Neural progenitor cell (in vitro differentiated cells): Measurements from ENCODE around the gene GPN1. TPM values are rescaled to one million over a fixed set of nuclear protein-coding genes. Genes with fewer than 3 reads are reported as not detected.
"Not testable (repeated sequence)": the region's sequence is repeated elsewhere in the genome, so short reads cannot be mapped to it uniquely, and the experiment has no call there.

Experiments
- DNase-seq: peaks from one replicate; pipeline ENCODE4 v3.0.0-alpha.2; 2016; ENCODE audit warnings: low spot score
- H2AFZ ChIP-seq: fragments of 200-600 bp; sonication (generic); replicated peaks from 2 replicates; pipeline ENCODE4 v1.6.1; 2016; ENCODE audit warnings: antibody characterized with exemption
- H3F3A ChIP-seq: fragments of 200-600 bp; sonication (generic); 2 replicates; pipeline ENCODE4 v1.6.1; 2016; ENCODE audit warnings: antibody characterized with exemption, low read depth
- H3K27ac ChIP-seq: fragments of 200-600 bp; sonication (generic); 2 replicates; pipeline ENCODE4 v1.5.1; 2016; ENCODE audit warnings: mild to moderate bottlenecking
- H3K27me3 ChIP-seq: fragments of 200-600 bp; sonication (generic); 2 replicates; pipeline ENCODE4 v1.6.1; 2016; ENCODE audit warnings: mild to moderate bottlenecking, moderate library complexity
- H3K36me3 ChIP-seq: fragments of 200-600 bp; sonication (generic); 2 replicates; pipeline ENCODE4 v1.5.1; 2016
- H3K4me1 ChIP-seq: fragments of 200-600 bp; sonication (generic); 2 replicates; pipeline ENCODE4 v1.6.1; 2016; ENCODE audit warnings: mixed run types
- H3K4me2 ChIP-seq: fragments of 200-600 bp; sonication (generic); 2 replicates; pipeline ENCODE4 v1.6.1; 2016
- H3K4me3 ChIP-seq: fragments of 200-600 bp; sonication (generic); 2 replicates; pipeline ENCODE4 v1.5.1; 2016
- H3K79me2 ChIP-seq: fragments of 200-600 bp; sonication (generic); 2 replicates; pipeline ENCODE4 v1.6.1; 2016; ENCODE audit warnings: low read depth
- H3K9ac ChIP-seq: fragments of 200-600 bp; sonication (generic); 2 replicates; pipeline ENCODE4 v1.6.1; 2016
- H3K9me3 ChIP-seq: fragments of 200-600 bp; sonication (generic); 2 replicates; pipeline ENCODE4 v1.5.1; 2016; ENCODE audit warnings: low read depth
- H4K20me1 ChIP-seq: fragments of 200-600 bp; sonication (generic); 2 replicates; pipeline ENCODE4 v1.6.1; 2016; ENCODE audit warnings: low read depth
- H3K27ac Mint-ChIP-seq: 3 replicates; pipeline ENCODE4 v1.8.0; 2021; ENCODE audit warnings: mixed read lengths
- H3K27me3 Mint-ChIP-seq: 2 replicates; pipeline ENCODE4 v1.8.0; 2022; ENCODE audit warnings: low read depth, mild to moderate bottlenecking, inconsistent platforms, moderate library complexity, mixed read lengths; ENCODE audit not compliant: insufficient read depth
- H3K36me3 Mint-ChIP-seq: 3 replicates; pipeline ENCODE4 v1.8.0; 2021; ENCODE audit warnings: mixed read lengths
- H3K4me1 Mint-ChIP-seq: 3 replicates; pipeline ENCODE4 v1.8.0; 2021; ENCODE audit warnings: mixed read lengths
- H3K4me3 Mint-ChIP-seq: 3 replicates; pipeline ENCODE4 v1.8.0; 2021; ENCODE audit warnings: mild to moderate bottlenecking, moderate library complexity, mixed read lengths
- H3K9me3 Mint-ChIP-seq: 3 replicates; pipeline ENCODE4 v1.8.0; 2020; ENCODE audit warnings: mixed read lengths
- CTCF ChIP-seq: fragments of 200-600 bp; sonication (generic); IDR thresholded peaks from 2 replicates; pipeline ENCODE4 v1.5.1; 2017; ENCODE audit warnings: antibody characterized with exemption, mild to moderate bottlenecking
- EZH2 ChIP-seq: fragments of 200-600 bp; sonication (generic); IDR thresholded peaks from 2 replicates; pipeline ENCODE4 v1.6.1; 2017; ENCODE audit warnings: antibody characterized with exemption, mild to moderate bottlenecking, moderate library complexity
- EZH2phosphoT487 ChIP-seq: fragments of 200-600 bp; sonication (generic); IDR thresholded peaks from 2 replicates; pipeline ENCODE4 v1.6.1; 2017; ENCODE audit warnings: antibody characterized with exemption
- total RNA-seq: library from RNA; depleted of rRNA; stranded (reverse); fragments of >200 nt; gene quantifications from 2 replicates; pipeline ENCODE4 v1.2.3, GENCODE V29; 2015; ENCODE audit warnings: low replicate concordance

The GPN1 gene
- total RNA-seq, 1 donor from 2014 or later, result 59.2 TPM

- H3K9me3 ChIP-seq, result peaks cover 19% of the 10 kb centered on the region
- no peak overlapping the region for H3K27ac Mint-ChIP-seq
Observed at GRCh38 chr2:27593240-27593639, 35.6 kb upstream of the GPN1 start.

GRCh38 chr2:27594020-27594703, 34.7 kb upstream of the GPN1 start:
- not testable (repeated sequence) for H3K4me2 ChIP-seq, H3K4me1 ChIP-seq, H3F3A ChIP-seq, H3K4me3 Mint-ChIP-seq, H2AFZ ChIP-seq, H3K4me3 ChIP-seq, H3K27ac ChIP-seq, H3K4me1 Mint-ChIP-seq, DNase-seq, H3K27ac Mint-ChIP-seq, H3K27me3 ChIP-seq, H3K36me3 ChIP-seq, H3K9ac ChIP-seq
- H3K36me3 Mint-ChIP-seq, result peaks cover 42% of the 10 kb centered on the region
- peaks cover 19% of the 10 kb centered on the region for H3K9me3 ChIP-seq
- peaks cover 100% of the 10 kb centered on the region for H3K79me2 ChIP-seq
- peaks cover 56% of the 10 kb centered on the region for H3K9me3 Mint-ChIP-seq
- peaks cover 11% of the 10 kb centered on the region for H3K27me3 Mint-ChIP-seq
- peaks cover 14% of the 10 kb centered on the region for H4K20me1 ChIP-seq

More at GRCh38 chr2:27593240-27593639, 35.6 kb upstream of the GPN1 start:
- Histone ChIP-seq H3K27ac (no peak overlapping the region), H3K36me3 (peaks cover 8% of the 10 kb centered on the region), H3F3A (peaks cover 3% of the 10 kb centered on the region), H4K20me1 (peaks cover 7% of the 10 kb centered on the region), H3K4me2 (no peak overlapping the region), H3K4me1 (no peaks in the 10 kb centered on the region), H3K27me3 (no peaks in the 10 kb centered on the region), H3K4me3 (no peak overlapping the region), H2AFZ (no peak overlapping the region), H3K9ac (no peak overlapping the region), H3K79me2 (peaks cover 100% of the 10 kb centered on the region)
- H3K4me3 Mint-ChIP-seq, result no peak overlapping the region
- no peak for TF ChIP-seq EZH2
- TF ChIP-seq EZH2phosphoT487, result no peak
- no peak for TF ChIP-seq CTCF
- H3K27me3 Mint-ChIP-seq, result peaks cover 11% of the 10 kb centered on the region
- H3K36me3 Mint-ChIP-seq, result peaks cover 42% of the 10 kb centered on the region
- H3K4me1 Mint-ChIP-seq, result no peaks in the 10 kb centered on the region
- no peak for DNase-seq
- peaks cover 58% of the 10 kb centered on the region for H3K9me3 Mint-ChIP-seq

- not testable (repeated sequence) for H3K9me3 ChIP-seq, H3K4me3 ChIP-seq, H3K9ac ChIP-seq, H3K27me3 ChIP-seq, H3K4me1 Mint-ChIP-seq, DNase-seq, H3K4me3 Mint-ChIP-seq, H3K4me2 ChIP-seq, H2AFZ ChIP-seq, H3K27ac Mint-ChIP-seq, H3K27ac ChIP-seq, H3K4me1 ChIP-seq, H3K36me3 ChIP-seq
- Histone ChIP-seq H3F3A (peaks cover 11% of the 10 kb centered on the region), H4K20me1 (peaks cover 25% of the 10 kb centered on the region), H3K79me2 (peaks cover 100% of the 10 kb centered on the region)
- peaks cover 11% of the 10 kb centered on the region for H3K27me3 Mint-ChIP-seq
- peaks cover 48% of the 10 kb centered on the region for H3K9me3 Mint-ChIP-seq
- peaks cover 41% of the 10 kb centered on the region for H3K36me3 Mint-ChIP-seq
Observed at GRCh38 chr2:27595412-27595811, 33.4 kb upstream of the GPN1 start.

- Histone ChIP-seq H3K9ac (no peak overlapping the region), H4K20me1 (peaks cover 26% of the 10 kb centered on the region), H3K4me3 (no peak overlapping the region), H3F3A (peaks cover 11% of the 10 kb centered on the region), H3K27ac (no peak overlapping the region), H3K4me2 (no peak overlapping the region), H3K79me2 (peaks cover 95% of the 10 kb centered on the region), H3K27me3 (no peaks in the 10 kb centered on the region), H3K9me3 (peaks cover 4% of the 10 kb centered on the region), H2AFZ (no peak overlapping the region), H3K36me3 (peaks cover 8% of the 10 kb centered on the region), H3K4me1 (peaks cover 6% of the 10 kb centered on the region)
- peaks cover 8% of the 10 kb centered on the region for H3K27me3 Mint-ChIP-seq
- no peak overlapping the region for H3K4me3 Mint-ChIP-seq
- TF ChIP-seq CTCF (no peak), EZH2phosphoT487 (no peak)
- no peak overlapping the region for H3K27ac Mint-ChIP-seq
- DNase-seq, result no peak
- peaks cover 41% of the 10 kb centered on the region for H3K36me3 Mint-ChIP-seq
- no peaks in the 10 kb centered on the region for H3K4me1 Mint-ChIP-seq
- peaks cover 40% of the 10 kb centered on the region for H3K9me3 Mint-ChIP-seq
Observed at GRCh38 chr2:27596627-27597026, 32.2 kb upstream of the GPN1 start.
